NOMO-1 (cell line): ENCODE results near the gene PCED1B.

ENCODE experiments used
- DNase-seq, 2 experiments: peaks; one replicate each; lab custom pipeline; 2025; ENCODE audit not compliant: unreplicated experiment in 2 of 2; lab: John Stamatoyannopoulos, UW

PCED1B gene

GRCh38 chr12:47224563-47225133 is 145.2 kb downstream of the PCED1B start:
- DNase-seq: no peak

- DNase-seq: no peak
These were observed 145.9 kb downstream of the PCED1B start for GRCh38 chr12:47225356-47225755.

- DNase-seq: no peak
These were observed 146.8 kb downstream of the PCED1B start for GRCh38 chr12:47226199-47226598.

GRCh38 chr12:47228802-47229201 is 149.4 kb downstream of the PCED1B start:
- no peak for DNase-seq

- DNase-seq: no peak
These were observed 152.0 kb downstream of the PCED1B start for GRCh38 chr12:47231456-47231855.

GRCh38 chr12:47234576-47235141 is 155.2 kb downstream of the PCED1B start:
- no peak for DNase-seq

- no peak for DNase-seq
These were observed 156.0 kb downstream of the PCED1B start for GRCh38 chr12:47235258-47236040.

- DNase-seq: no peak
These were observed 156.8 kb downstream of the PCED1B start for GRCh38 chr12:47236109-47236714.

GRCh38 chr12:47237751-47238211 is 158.4 kb downstream of the PCED1B start:
- no peak for DNase-seq

- no peak for DNase-seq
These were observed 159.3 kb downstream of the PCED1B start for GRCh38 chr12:47238669-47239114.

GRCh38 chr12:47242426-47242825 is 163.0 kb downstream of the PCED1B start:
- no peak for DNase-seq

- DNase-seq: no peak
These were observed 165.4 kb downstream of the PCED1B start for GRCh38 chr12:47244835-47245234.

- DNase-seq: no peak
These were observed 166.2 kb downstream of the PCED1B start for GRCh38 chr12:47245623-47246022.

GRCh38 chr12:47247418-47247817 is 168.0 kb downstream of the PCED1B start:
- no peak for DNase-seq

GRCh38 chr12:47249082-47249481 is 169.7 kb downstream of the PCED1B start:
- no peak for DNase-seq

- DNase-seq: no peak
These were observed 170.4 kb downstream of the PCED1B start for GRCh38 chr12:47249719-47250357.

GRCh38 chr12:47251919-47252318 is 172.5 kb downstream of the PCED1B start:
- DNase-seq: no peak

- DNase-seq: no peak
These were observed 185.5 kb downstream of the PCED1B start for GRCh38 chr12:47264951-47265350.

- DNase-seq: no peak
These were observed 186.0 kb downstream of the PCED1B start for GRCh38 chr12:47265391-47265790.

- DNase-seq: no peak
These were observed 188.2 kb downstream of the PCED1B start for GRCh38 chr12:47267571-47267970.
